WTC11 (cell line): ENCODE data around the gene ACRBP. TPM values are rescaled to one million over a fixed set of nuclear protein-coding genes. Genes with fewer than 3 reads are reported as not detected.

Experiments
- ATAC-seq: fragments of 200-7000 bp; cut with Tn5 transposase; 2 replicates; pipeline ENCODE4 v1.10.0; 2021; ENCODE audit warnings: mild to moderate bottlenecking, moderate library complexity
- CTCF ChIA-PET: fragments of 300-600 bp; sonication (Branson Sonifier 250); formaldehyde crosslinking; loops from one replicate; lab custom pipeline; 2021; ENCODE audit warnings: antibody characterized with exemption; lab: Charles Lee
- POLR2A ChIA-PET: fragments of 350-600 bp; sonication (Branson Sonifier 250); formaldehyde crosslinking; loops from one replicate; lab custom pipeline; 2021; ENCODE audit warnings: antibody characterized with exemption; lab: Charles Lee
- DNase-seq: peaks from one replicate; pipeline ENCODE4 v3.0.0; 2021; ENCODE audit warnings: low spot score
- H3K27ac Mint-ChIP-seq: 2 replicates; pipeline ENCODE4 v1.8.0; 2021; ENCODE audit warnings: mixed read lengths
- H3K27me3 Mint-ChIP-seq: 2 replicates; pipeline ENCODE4 v1.8.0; 2021; ENCODE audit warnings: low read depth, mild to moderate bottlenecking, moderate library complexity, mixed read lengths
- H3K36me3 Mint-ChIP-seq: 2 replicates; pipeline ENCODE4 v1.8.0; 2021; ENCODE audit warnings: mixed read lengths
- H3K4me1 Mint-ChIP-seq: 2 replicates; pipeline ENCODE4 v1.8.0; 2022; ENCODE audit warnings: mixed read lengths
- H3K4me3 Mint-ChIP-seq: 2 replicates; pipeline ENCODE4 v1.8.0; 2021; ENCODE audit warnings: mild to moderate bottlenecking, moderate library complexity, mixed read lengths
- H3K9me3 Mint-ChIP-seq: 2 replicates; pipeline ENCODE4 v1.8.0; 2021; ENCODE audit warnings: mixed read lengths
- CREB1 ChIP-seq: sonication (generic); formaldehyde crosslinking; IDR thresholded peaks from 2 replicates; pipeline ENCODE4 v1.8.0; 2023; ENCODE audit warnings: mild to moderate bottlenecking, missing genetic modification reagents
- ELF4 ChIP-seq: sonication (generic); formaldehyde crosslinking; IDR thresholded peaks from 2 replicates; pipeline ENCODE4 v1.8.1; 2022; ENCODE audit warnings: low read depth, mild to moderate bottlenecking, moderate library complexity, missing genetic modification reagents
- EMX1 ChIP-seq: fragments of 250-450 bp; sonication (Bioruptor Pico); IDR thresholded peaks from 2 replicates; pipeline ENCODE4 v1.8.0; 2021; ENCODE audit warnings: mild to moderate bottlenecking
- FOXJ3 ChIP-seq: sonication (generic); formaldehyde crosslinking; IDR thresholded peaks from 2 replicates; pipeline ENCODE4 v1.9.0; 2021; ENCODE audit warnings: missing genetic modification reagents, mild to moderate bottlenecking, borderline replicate concordance
- GABPB1 ChIP-seq: sonication (generic); formaldehyde crosslinking; IDR thresholded peaks from 2 replicates; pipeline ENCODE4 v1.8.1; 2023; ENCODE audit warnings: mild to moderate bottlenecking, missing genetic modification reagents
- GRHL2 ChIP-seq: fragments of 250-450 bp; sonication (Bioruptor Pico); IDR thresholded peaks from 2 replicates; pipeline ENCODE4 v1.8.0; 2022; ENCODE audit warnings: mild to moderate bottlenecking, moderate library complexity; ENCODE audit not compliant: insufficient replicate concordance, severe bottlenecking
- NFYB ChIP-seq: sonication (generic); formaldehyde crosslinking; conservative IDR thresholded peaks from 2 replicates; pipeline ENCODE4 v1.8.0; 2022; ENCODE audit warnings: low read depth, missing genetic modification reagents
- NR2C2 ChIP-seq: sonication (generic); formaldehyde crosslinking; IDR thresholded peaks from 2 replicates; pipeline ENCODE4 v1.8.0; 2022; ENCODE audit warnings: mild to moderate bottlenecking, missing genetic modification reagents
- RORB ChIP-seq: fragments of 250-450 bp; sonication (Bioruptor Pico); IDR thresholded peaks from 2 replicates; pipeline ENCODE4 v1.9.0; 2021; ENCODE audit warnings: mild to moderate bottlenecking
- SMAD3 ChIP-seq: sonication (generic); formaldehyde crosslinking; IDR thresholded peaks from 2 replicates; pipeline ENCODE4 v1.8.0; 2022; ENCODE audit warnings: missing genetic modification reagents, mild to moderate bottlenecking, borderline replicate concordance
- SOX15 ChIP-seq: fragments of 250-450 bp; sonication (Bioruptor Pico); IDR thresholded peaks from 2 replicates; pipeline ENCODE4 v1.9.0; 2021; ENCODE audit warnings: mild to moderate bottlenecking
- ZNF232 ChIP-seq: sonication (generic); formaldehyde crosslinking; IDR thresholded peaks from 2 replicates; pipeline ENCODE4 v1.8.0; 2022; ENCODE audit warnings: mild to moderate bottlenecking, missing genetic modification reagents
- total RNA-seq: library from RNA; stranded (reverse); gene quantifications from 3 replicates; pipeline ENCODE4 v1.2.3, GENCODE V29; 2021
- TF ChIP-seq, protein P1 (sequence below): fragments of 250-450 bp; sonication (Bioruptor Pico); conservative IDR thresholded peaks from 2 replicates; pipeline ENCODE4 v1.9.0; 2021; ENCODE audit warnings: mild to moderate bottlenecking
- TF ChIP-seq, protein P2 (sequence below): sonication (generic); formaldehyde crosslinking; conservative IDR thresholded peaks from 2 replicates; pipeline ENCODE4 v1.8.1; 2022; ENCODE audit warnings: mild to moderate bottlenecking, missing genetic modification reagents
- TF ChIP-seq, protein P3 (sequence below): sonication (generic); formaldehyde crosslinking; IDR thresholded peaks from 2 replicates; pipeline ENCODE4 v1.8.0; 2023; ENCODE audit warnings: mild to moderate bottlenecking, missing genetic modification reagents
- TF ChIP-seq, protein P4 (sequence below): sonication (generic); formaldehyde crosslinking; IDR thresholded peaks from 2 replicates; pipeline ENCODE4 v1.8.1; 2023; ENCODE audit warnings: mild to moderate bottlenecking, moderate library complexity, missing genetic modification reagents
- TF ChIP-seq, protein P5 (sequence below): sonication (generic); formaldehyde crosslinking; IDR thresholded peaks from 2 replicates; pipeline ENCODE4 v1.8.0; 2022; ENCODE audit warnings: mild to moderate bottlenecking, missing genetic modification reagents
- TF ChIP-seq, protein P6 (sequence below): fragments of 250-450 bp; sonication (Bioruptor Pico); IDR thresholded peaks from 2 replicates; pipeline ENCODE4 v1.9.0; 2021; ENCODE audit warnings: mild to moderate bottlenecking, borderline replicate concordance
- TF ChIP-seq, protein P7 (sequence below): sonication (generic); formaldehyde crosslinking; IDR thresholded peaks from 2 replicates; pipeline ENCODE4 v1.8.1; 2022; ENCODE audit warnings: mild to moderate bottlenecking, missing genetic modification reagents, moderate library complexity, borderline replicate concordance

Gene ACRBP
- total RNA-seq, 1 experiment from 2014 or later = 2.1 TPM

DNA sequence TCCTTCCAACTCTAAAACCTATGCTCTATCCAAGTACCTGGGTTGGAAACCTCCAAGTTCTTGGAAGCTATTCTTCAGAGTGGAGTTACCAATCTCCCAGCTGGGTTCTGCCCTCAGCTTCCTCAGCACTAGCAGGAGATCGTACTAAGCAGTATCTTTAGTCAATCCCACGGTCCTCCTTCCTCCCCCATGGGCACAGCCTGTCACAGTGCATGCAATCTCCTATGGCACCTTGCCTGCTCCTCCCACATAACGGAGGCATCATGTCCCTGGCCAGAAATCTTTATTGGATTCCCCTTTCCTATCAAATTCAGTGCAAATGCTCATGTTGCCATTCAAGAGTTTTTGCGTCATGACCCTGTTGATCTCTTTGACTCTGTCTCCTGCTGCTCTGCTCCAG is 6.1 kb downstream of the ACRBP start (continued):
- TF ChIP-seq, protein P1, sequence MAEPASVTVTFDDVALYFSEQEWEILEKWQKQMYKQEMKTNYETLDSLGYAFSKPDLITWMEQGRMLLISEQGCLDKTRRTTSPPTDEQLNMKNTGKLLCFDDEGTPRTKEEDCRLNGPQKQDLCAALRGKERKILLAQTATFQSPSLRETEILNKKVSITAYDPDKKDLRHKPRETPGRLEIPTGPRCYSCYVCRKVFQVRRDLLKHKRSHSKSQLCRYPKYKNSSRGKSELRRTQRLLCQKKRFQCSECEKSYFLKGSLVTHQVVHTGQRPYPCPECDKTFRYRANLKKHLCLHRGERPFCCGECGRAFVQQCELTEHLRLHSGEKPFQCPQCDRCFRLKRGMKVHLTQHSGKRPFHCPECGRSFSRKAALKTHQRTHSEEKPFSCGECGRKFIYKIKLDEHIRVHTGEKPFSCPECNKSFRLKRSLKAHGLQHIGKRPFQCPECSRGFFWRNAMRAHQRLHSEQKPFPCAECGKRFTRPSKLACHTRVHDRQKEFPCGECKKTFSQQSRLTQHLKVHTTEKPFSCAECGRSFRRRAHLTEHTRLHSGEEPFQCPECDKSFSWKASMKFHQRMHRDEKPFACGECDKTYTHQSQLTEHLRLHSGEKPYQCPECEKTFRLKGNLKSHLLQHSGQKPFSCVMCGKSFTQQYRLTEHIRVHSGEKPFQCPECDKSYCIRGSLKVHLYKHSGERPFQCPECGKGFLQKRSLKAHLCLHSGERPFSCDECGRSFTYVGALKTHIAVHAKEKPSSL = no peak
- TF ChIP-seq ZNF232 (CRISPR knock-in tag) = no peak
- TF ChIP-seq GRHL2 (CRISPR knock-in tag) = no peak
- no peak for TF ChIP-seq SMAD3 (CRISPR knock-in tag)
- no peak for TF ChIP-seq FOXJ3 (CRISPR knock-in tag)
- TF ChIP-seq RORB (CRISPR knock-in tag) = no peak
- no peak for TF ChIP-seq GABPB1 (CRISPR knock-in tag)
- no peak for TF ChIP-seq SOX15 (CRISPR knock-in tag)
- no peak for TF ChIP-seq ELF4 (CRISPR knock-in tag)
- TF ChIP-seq CREB1 (CRISPR knock-in tag) = no peak

DNA sequence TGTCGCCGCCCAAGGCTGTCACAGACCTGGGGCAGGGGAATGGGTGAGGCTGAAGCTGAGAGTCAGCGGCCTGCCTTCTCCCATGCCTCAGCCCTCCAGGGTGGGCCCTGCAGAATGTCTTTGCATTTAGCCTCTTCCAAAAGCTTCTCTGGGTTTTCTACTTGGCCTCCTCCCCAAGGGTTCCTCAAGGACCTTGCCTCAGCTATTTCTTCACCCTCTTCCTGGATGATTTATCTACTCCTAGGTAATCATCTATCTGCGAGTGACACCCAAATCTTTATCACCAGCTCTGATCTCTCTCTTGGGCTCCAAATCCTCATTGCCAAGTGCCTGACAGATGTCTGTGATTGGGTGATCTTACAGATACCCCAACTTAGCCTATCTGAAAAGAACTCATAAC is 6.7 kb downstream of the ACRBP start:
- DNase-seq (no peak), ATAC-seq (no peak)
- H3K4me1 Mint-ChIP-seq = peaks cover 19% of the 10 kb centered on the region
- no peaks in the 10 kb centered on the region for H3K36me3 Mint-ChIP-seq
- peaks cover 29% of the 10 kb centered on the region for H3K27me3 Mint-ChIP-seq
- ChIA-PET POLR2A (interaction anchor here (0.6 kb wide), 1 partner anchor 99 kb away, joined by 3 read pairs; no protein-coding TSS in a partner anchor), CTCF (interaction anchor here (1.3 to 3.4 kb wide), 3 partner anchors 12 to 125 kb away, joined by 3 to 15 read pairs (median 3); partner anchors contain the start of gene PTMS)
- TF ChIP-seq, protein P2, sequence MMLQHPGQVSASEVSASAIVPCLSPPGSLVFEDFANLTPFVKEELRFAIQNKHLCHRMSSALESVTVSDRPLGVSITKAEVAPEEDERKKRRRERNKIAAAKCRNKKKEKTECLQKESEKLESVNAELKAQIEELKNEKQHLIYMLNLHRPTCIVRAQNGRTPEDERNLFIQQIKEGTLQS (CRISPR knock-in tag) = no peak
- TF ChIP-seq NFYB (CRISPR knock-in tag) = no peak
- H3K4me3 Mint-ChIP-seq = no peak overlapping the region
- no peaks in the 10 kb centered on the region for H3K9me3 Mint-ChIP-seq
- H3K27ac Mint-ChIP-seq = no peak overlapping the region

DNA sequence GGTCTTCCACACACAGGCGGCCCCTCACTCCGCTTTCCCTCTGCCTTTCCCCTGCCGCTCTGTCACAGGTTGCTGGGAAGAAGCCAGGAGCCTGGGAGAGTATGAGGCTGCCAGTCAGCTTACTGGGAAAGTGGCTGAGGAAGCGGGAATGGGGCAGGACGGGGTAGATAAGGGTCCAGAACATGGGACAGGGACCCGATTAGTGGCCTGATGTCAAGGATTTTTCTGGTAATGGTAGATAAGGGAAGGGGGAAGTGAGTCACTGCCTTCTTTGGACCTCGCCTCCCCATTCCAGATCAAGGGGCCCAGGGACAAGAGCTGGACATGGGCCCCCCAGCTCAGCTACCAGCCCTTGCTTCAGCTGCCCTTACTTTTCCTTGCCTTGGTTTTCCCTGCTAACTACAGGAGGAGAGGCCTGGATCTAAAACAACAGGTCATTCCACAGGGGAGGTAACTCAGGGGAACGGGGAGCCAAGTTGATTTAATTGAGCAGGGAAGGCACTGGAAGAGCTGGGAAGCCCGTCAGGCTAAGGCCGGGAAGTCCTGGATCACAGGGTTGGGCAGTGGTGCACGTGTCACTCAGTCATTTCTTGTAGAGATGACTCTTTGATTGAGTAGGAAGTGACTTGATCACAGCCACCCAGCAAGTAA is 8.0 kb downstream of the ACRBP start:
- DNase-seq (no peak), ATAC-seq (no peak)
- ChIA-PET CTCF (interaction anchor here (1.1 to 3.4 kb wide), 3 partner anchors 9 to 127 kb away, joined by 3 to 15 read pairs (median 3); partner anchors contain the start of gene PTMS), POLR2A (no interaction called here)
- Mint-ChIP-seq H3K27ac (no peak overlapping the region; the same call in 1 of the 2 replicates), H3K27me3 (peaks cover 24% of the 10 kb centered on the region), H3K9me3 (no peaks in the 10 kb centered on the region), H3K36me3 (no peaks in the 10 kb centered on the region), H3K4me1 (peaks cover 13% of the 10 kb centered on the region), H3K4me3 (no peak overlapping the region)
- TF ChIP-seq, protein P3, sequence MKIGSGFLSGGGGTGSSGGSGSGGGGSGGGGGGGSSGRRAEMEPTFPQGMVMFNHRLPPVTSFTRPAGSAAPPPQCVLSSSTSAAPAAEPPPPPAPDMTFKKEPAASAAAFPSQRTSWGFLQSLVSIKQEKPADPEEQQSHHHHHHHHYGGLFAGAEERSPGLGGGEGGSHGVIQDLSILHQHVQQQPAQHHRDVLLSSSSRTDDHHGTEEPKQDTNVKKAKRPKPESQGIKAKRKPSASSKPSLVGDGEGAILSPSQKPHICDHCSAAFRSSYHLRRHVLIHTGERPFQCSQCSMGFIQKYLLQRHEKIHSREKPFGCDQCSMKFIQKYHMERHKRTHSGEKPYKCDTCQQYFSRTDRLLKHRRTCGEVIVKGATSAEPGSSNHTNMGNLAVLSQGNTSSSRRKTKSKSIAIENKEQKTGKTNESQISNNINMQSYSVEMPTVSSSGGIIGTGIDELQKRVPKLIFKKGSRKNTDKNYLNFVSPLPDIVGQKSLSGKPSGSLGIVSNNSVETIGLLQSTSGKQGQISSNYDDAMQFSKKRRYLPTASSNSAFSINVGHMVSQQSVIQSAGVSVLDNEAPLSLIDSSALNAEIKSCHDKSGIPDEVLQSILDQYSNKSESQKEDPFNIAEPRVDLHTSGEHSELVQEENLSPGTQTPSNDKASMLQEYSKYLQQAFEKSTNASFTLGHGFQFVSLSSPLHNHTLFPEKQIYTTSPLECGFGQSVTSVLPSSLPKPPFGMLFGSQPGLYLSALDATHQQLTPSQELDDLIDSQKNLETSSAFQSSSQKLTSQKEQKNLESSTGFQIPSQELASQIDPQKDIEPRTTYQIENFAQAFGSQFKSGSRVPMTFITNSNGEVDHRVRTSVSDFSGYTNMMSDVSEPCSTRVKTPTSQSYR (CRISPR knock-in tag) = no peak
- TF ChIP-seq EMX1 (CRISPR knock-in tag) (no peak), NR2C2 (no peak)
- TF ChIP-seq, protein P4, sequence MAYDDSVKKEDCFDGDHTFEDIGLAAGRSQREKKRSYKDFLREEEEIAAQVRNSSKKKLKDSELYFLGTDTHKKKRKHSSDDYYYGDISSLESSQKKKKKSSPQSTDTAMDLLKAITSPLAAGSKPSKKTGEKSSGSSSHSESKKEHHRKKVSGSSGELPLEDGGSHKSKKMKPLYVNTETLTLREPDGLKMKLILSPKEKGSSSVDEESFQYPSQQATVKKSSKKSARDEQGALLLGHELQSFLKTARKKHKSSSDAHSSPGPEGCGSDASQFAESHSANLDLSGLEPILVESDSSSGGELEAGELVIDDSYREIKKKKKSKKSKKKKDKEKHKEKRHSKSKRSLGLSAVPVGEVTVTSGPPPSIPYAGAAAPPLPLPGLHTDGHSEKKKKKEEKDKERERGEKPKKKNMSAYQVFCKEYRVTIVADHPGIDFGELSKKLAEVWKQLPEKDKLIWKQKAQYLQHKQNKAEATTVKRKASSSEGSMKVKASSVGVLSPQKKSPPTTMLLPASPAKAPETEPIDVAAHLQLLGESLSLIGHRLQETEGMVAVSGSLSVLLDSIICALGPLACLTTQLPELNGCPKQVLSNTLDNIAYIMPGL (CRISPR knock-in tag) = no peak
- TF ChIP-seq, protein P5, sequence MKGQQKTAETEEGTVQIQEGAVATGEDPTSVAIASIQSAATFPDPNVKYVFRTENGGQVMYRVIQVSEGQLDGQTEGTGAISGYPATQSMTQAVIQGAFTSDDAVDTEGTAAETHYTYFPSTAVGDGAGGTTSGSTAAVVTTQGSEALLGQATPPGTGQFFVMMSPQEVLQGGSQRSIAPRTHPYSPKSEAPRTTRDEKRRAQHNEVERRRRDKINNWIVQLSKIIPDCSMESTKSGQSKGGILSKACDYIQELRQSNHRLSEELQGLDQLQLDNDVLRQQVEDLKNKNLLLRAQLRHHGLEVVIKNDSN (CRISPR knock-in tag) = no peak
- TF ChIP-seq, protein P6, sequence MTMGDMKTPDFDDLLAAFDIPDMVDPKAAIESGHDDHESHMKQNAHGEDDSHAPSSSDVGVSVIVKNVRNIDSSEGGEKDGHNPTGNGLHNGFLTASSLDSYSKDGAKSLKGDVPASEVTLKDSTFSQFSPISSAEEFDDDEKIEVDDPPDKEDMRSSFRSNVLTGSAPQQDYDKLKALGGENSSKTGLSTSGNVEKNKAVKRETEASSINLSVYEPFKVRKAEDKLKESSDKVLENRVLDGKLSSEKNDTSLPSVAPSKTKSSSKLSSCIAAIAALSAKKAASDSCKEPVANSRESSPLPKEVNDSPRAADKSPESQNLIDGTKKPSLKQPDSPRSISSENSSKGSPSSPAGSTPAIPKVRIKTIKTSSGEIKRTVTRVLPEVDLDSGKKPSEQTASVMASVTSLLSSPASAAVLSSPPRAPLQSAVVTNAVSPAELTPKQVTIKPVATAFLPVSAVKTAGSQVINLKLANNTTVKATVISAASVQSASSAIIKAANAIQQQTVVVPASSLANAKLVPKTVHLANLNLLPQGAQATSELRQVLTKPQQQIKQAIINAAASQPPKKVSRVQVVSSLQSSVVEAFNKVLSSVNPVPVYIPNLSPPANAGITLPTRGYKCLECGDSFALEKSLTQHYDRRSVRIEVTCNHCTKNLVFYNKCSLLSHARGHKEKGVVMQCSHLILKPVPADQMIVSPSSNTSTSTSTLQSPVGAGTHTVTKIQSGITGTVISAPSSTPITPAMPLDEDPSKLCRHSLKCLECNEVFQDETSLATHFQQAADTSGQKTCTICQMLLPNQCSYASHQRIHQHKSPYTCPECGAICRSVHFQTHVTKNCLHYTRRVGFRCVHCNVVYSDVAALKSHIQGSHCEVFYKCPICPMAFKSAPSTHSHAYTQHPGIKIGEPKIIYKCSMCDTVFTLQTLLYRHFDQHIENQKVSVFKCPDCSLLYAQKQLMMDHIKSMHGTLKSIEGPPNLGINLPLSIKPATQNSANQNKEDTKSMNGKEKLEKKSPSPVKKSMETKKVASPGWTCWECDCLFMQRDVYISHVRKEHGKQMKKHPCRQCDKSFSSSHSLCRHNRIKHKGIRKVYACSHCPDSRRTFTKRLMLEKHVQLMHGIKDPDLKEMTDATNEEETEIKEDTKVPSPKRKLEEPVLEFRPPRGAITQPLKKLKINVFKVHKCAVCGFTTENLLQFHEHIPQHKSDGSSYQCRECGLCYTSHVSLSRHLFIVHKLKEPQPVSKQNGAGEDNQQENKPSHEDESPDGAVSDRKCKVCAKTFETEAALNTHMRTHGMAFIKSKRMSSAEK (CRISPR knock-in tag) = no peak
- TF ChIP-seq, protein P7, sequence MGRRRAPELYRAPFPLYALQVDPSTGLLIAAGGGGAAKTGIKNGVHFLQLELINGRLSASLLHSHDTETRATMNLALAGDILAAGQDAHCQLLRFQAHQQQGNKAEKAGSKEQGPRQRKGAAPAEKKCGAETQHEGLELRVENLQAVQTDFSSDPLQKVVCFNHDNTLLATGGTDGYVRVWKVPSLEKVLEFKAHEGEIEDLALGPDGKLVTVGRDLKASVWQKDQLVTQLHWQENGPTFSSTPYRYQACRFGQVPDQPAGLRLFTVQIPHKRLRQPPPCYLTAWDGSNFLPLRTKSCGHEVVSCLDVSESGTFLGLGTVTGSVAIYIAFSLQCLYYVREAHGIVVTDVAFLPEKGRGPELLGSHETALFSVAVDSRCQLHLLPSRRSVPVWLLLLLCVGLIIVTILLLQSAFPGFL (CRISPR knock-in tag) = no peak
